Astrocyte of the cerebellum (primary cell): Measurements from ENCODE around the gene NUDT1.

ENCODE experiments used
- DNase-seq: peaks from one replicate; pipeline ENCODE4 v3.0.0-alpha.2; 2011; ENCODE audit warnings: low read depth
- H3K4me3 ChIP-seq: 2 replicates; pipeline ENCODE4 v1.5.1; 2011; ENCODE audit warnings: mild to moderate bottlenecking, low read depth, low read length, moderate library complexity
- CTCF ChIP-seq: IDR thresholded peaks from 2 replicates; pipeline ENCODE4 v1.5.1; 2012; ENCODE audit warnings: low read length, low read depth, moderate library complexity, mild to moderate bottlenecking; ENCODE audit errors: missing control alignments
- in situ Hi-C: cut with HindIII; loops from 2 replicates; pipeline ENCODE4 v1.10.0; 2017; ENCODE audit warnings: low sequenced_read_pairs

NUDT1 gene

DNA sequence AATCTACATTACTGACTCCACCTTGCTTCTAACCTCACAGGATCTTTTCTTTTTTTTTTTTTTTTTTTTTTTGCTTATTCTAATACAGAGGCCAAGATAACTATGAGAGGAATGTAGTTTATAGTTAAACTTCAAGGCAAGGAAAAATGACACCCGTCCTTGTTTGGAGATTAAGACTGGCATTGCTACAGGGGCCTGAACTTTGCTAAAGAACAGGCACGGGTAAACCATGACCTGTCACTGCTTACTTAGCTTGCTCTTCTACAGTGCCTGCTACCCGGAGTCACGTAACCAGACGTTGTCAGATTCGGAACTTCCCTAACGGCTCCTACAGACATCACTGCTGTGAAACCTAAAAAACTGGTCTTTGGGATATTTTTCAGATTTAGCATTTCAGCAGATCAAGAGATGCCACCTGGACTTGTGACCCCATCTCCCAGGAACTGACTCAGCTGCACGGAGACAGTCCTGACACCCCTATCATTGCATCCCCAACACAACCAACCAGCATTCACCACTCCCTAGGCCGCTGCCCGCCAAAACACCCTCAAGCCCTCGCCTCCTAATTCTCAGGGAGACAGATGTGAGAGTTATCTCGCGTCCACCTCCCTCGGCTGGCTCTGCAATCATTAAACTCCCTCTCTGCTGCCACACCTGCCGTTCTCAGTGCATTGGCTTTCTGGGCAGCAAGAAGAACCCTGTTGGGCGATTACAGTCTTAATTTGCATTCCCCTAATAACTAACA lies 36.8 kb upstream of the NUDT1 start:
- DNase-seq: no peak
- no peak overlapping the region for H3K4me3 ChIP-seq
- in situ Hi-C loops: loop anchor here (10.0 kb wide), 1 partner anchor 50 kb away; no protein-coding TSS in a partner anchor
- TF ChIP-seq CTCF: no peak

DNA sequence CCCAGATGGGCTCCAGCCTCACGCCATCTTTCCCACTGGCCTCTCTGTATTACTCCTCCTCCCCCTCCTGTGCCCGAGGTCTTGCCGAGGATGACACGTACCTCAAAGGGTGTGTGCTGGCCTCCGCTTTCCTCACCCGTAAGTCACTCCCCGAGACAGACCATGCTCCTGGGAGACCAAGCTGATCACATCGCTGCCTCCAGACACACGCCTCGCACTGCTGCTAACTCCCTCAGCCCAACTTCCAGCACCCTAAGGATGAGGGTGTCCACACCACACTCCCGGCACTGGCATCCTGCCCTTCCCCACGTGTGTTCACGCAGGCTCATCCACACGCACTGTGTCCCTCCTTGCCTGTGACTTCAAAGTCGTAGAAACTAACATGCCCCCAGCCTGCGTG lies 33.3 kb upstream of the NUDT1 start:
- TF ChIP-seq CTCF: no peak
- no peak for DNase-seq
- in situ Hi-C loops: loop anchor here (10.0 kb wide), 1 partner anchor 54 kb away; no protein-coding TSS in a partner anchor
- H3K4me3 ChIP-seq: no peak overlapping the region

- peak; percentile 83 for TF ChIP-seq CTCF
- peak; percentile 57 for DNase-seq
- no peak overlapping the region for H3K4me3 ChIP-seq
- in situ Hi-C loops: loop anchor here (10.0 kb wide), 1 partner anchor 55 kb away; no protein-coding TSS in a partner anchor
Observed at GRCh38 chr7:2209146-2209960, 32.7 kb upstream of the NUDT1 start.

GRCh38 chr7:2209961-2210323 lies 32.1 kb upstream of the NUDT1 start:
- TF ChIP-seq CTCF: no peak
- in situ Hi-C loops: loop anchor here (10.0 kb wide), 1 partner anchor 55 kb away; no protein-coding TSS in a partner anchor
- no peak for DNase-seq
- H3K4me3 ChIP-seq: no peak overlapping the region

- DNase-seq: no peak
- in situ Hi-C loops: no loop called here
- no peak for TF ChIP-seq CTCF
- H3K4me3 ChIP-seq: no peak overlapping the region
Observed at GRCh38 chr7:2210551-2211258, 31.3 kb upstream of the NUDT1 start.

DNA sequence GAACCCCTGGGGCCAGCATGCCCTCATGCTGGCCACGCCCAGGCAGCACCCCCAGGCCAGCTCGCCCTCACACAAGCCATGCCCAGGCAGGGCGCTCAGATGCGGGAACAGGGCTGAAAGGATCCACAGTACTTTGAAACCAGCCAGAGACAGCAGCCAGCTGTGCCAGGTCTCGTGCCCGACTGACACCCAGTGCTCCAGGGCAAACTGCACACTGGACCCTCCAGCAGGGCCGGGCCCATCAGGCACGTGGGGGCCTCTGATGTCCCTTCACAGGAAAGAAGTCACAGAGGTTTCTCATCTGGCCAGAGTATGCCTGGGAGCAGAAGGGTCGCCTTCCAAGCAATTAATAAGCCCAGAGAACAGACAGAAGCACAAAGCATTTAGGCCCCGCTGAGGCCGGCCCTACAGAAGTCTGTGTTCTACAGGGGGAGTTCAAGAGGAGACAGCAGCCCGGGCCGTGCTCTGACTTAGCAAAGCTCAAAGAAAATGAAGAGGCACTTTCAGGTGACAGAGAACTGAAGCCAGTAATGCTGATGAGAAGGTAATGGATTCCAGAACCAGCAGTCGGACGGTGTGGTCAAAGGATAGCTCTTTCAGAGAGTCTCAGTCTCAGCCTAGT lies 30.7 kb upstream of the NUDT1 start:
- no peak for TF ChIP-seq CTCF
- no peak for DNase-seq
- no peak overlapping the region for H3K4me3 ChIP-seq
- in situ Hi-C loops: no loop called here
